Parietal lobe (tissue), 2 donors: ENCODE results near the gene CCDC112. TPM values are rescaled to one million over a fixed set of nuclear protein-coding genes. Genes with fewer than 3 reads are reported as not detected.

Experiments used
- small RNA-seq: library from RNA; depleted of rRNA; stranded (forward); fragments of <200 nt; gene quantifications from one replicate; pipeline ENCODE3, GENCODE V24; 2014; ENCODE audit warnings: low replicate concordance
- total RNA-seq: library from RNA; depleted of rRNA; stranded (reverse); fragments of >200 nt; gene quantifications from one replicate; pipeline ENCODE4 v1.2.3, GENCODE V29; 2014

CCDC112 gene
- 81.1 TPM for total RNA-seq

GRCh38 chr5:115296124-115297022 lies at the start of gene CCDC112:
TSS of gene CCDC112 (minus strand) at chr5:115296654. CDS start at chr5:115296543, 111 bp downstream.

DNA sequence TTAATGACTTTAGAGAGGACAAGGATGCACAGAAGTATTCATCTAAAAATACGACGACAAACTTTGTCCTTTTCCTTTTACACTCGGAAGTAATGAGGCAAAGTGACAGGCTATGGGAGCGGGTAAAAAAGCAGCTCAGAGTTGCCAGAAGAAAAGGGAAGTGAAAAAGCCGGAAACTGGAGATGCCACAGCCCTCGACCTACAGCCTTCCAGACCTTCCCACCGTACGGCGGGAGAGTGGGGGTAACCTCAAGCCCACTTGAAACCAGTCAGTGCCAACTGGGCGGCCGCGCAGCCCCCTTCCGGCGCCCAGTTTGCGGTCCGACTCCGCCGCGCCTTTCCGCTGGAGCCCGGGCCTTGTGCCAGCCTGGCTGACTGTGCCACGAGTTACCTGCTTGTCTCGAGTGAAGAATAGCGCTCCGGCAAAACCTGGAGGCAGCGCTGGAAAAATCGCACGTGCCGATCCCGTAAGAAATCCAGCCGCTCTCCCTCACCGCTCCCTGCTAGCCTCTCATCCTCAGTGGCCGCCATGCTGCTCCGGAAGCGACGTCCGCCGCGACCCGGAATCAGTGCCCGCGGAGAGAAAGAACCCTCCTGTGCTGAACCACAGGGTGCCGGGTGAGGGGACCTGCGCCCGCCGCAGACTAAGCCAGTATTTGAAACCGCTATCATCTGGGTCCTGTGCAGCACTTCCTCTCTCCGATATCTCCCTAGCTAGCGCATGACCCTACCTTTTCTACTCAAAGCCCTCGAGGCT lies 34.0 kb downstream of the CCDC112 start, which contains the start of gene PGGT1B:
Gene PGGT1B, minus strand, starts transcription at position 557 of the 757 bp plus-strand sequence. Its CDS starts 26 bp downstream, at position 531.

Small RNA genes lying within 50 kb of the gene (small RNA-seq; reads per million reads assigned to genes)
- not detected for gene HMGN1P15

Other genes starting within 250 kb of the CCDC112 start
- gene TRIM36, start 126.7 kb downstream of the CCDC112 start, total RNA-seq: 120 TPM
- gene PGGT1B, start 33.8 kb downstream of the CCDC112 start, total RNA-seq: 22.8 TPM
- 59.2 TPM for gene FEM1C, start 248.1 kb upstream of the CCDC112 start, total RNA-seq